Renal cortical epithelial cell (primary cell): Measurements from ENCODE around the gene COL4A6. TPM values are rescaled to one million over a fixed set of nuclear protein-coding genes. Genes with fewer than 3 reads are reported as not detected.

Source experiments
- DNase-seq: peaks from one replicate; pipeline ENCODE4 v3.0.0-alpha.2; 2011; ENCODE audit warnings: low read depth
- total RNA-seq: library from RNA; depleted of rRNA; stranded (reverse); fragments of >200 nt; gene quantifications from 2 replicates; pipeline ENCODE4 v1.2.3, GENCODE V29; 2014

COL4A6 gene
- total RNA-seq, 1 donor from 2014 or later, result 4.9 TPM

GRCh38 chrX:108270739-108271396, 167.4 kb downstream of the COL4A6 start:
- peak; percentile 79 for DNase-seq

- DNase-seq, result peak; percentile 22
Observed at GRCh38 chrX:108270280-108270679, 167.9 kb downstream of the COL4A6 start.

- DNase-seq, result peak; percentile 51
Observed at GRCh38 chrX:108268434-108269080, 169.7 kb downstream of the COL4A6 start.

GRCh38 chrX:108267557-108267956, 170.7 kb downstream of the COL4A6 start:
- DNase-seq, result no peak

- no peak for DNase-seq
Observed at GRCh38 chrX:108264376-108264775, 173.8 kb downstream of the COL4A6 start.

GRCh38 chrX:108261549-108262203, 176.5 kb downstream of the COL4A6 start:
- DNase-seq, result peak; percentile 87

- DNase-seq, result no peak
Observed at GRCh38 chrX:108257556-108257955, 180.7 kb downstream of the COL4A6 start.

- peak; percentile 28 for DNase-seq
Observed at GRCh38 chrX:108254636-108255035, 183.6 kb downstream of the COL4A6 start.

- DNase-seq, result no peak
Observed at GRCh38 chrX:108250654-108251579, 187.3 kb downstream of the COL4A6 start.

- DNase-seq, result no peak
Observed at GRCh38 chrX:108246304-108246954, 191.8 kb downstream of the COL4A6 start.

GRCh38 chrX:108245462-108245861, 192.8 kb downstream of the COL4A6 start:
- DNase-seq, result no peak

GRCh38 chrX:108235986-108236385, 202.2 kb downstream of the COL4A6 start:
- no peak for DNase-seq

- DNase-seq, result no peak
Observed at GRCh38 chrX:108230574-108230973, 207.6 kb downstream of the COL4A6 start.

GRCh38 chrX:108224727-108225621, 213.2 kb downstream of the COL4A6 start:
- DNase-seq, result peak; percentile 74

GRCh38 chrX:108224218-108224617, 214.0 kb downstream of the COL4A6 start:
- DNase-seq, result no peak

GRCh38 chrX:108223585-108223984, 214.6 kb downstream of the COL4A6 start:
- no peak for DNase-seq

GRCh38 chrX:108221301-108221864, 216.8 kb downstream of the COL4A6 start:
- no peak for DNase-seq

GRCh38 chrX:108219949-108220601, 218.1 kb downstream of the COL4A6 start:
- DNase-seq, result no peak

- no peak for DNase-seq
Observed at GRCh38 chrX:108217876-108218275, 220.3 kb downstream of the COL4A6 start.
